CD1c-positive myeloid dendritic cell (primary cell): Measurements from ENCODE around the gene FMR1.

Experiments used
- DNase-seq: peaks from one replicate; pipeline ENCODE4 v3.0.0-alpha.2; 2016; ENCODE audit errors: extremely low spot score

Gene FMR1

GRCh38 chrX:147916375-147916968, 4.8 kb downstream of the FMR1 start:
- no peak for DNase-seq

- DNase-seq = peak; percentile 23
Measured at GRCh38 chrX:147917700-147918695, 6.3 kb downstream of the FMR1 start.

- DNase-seq = no peak
Measured at GRCh38 chrX:147920161-147920666, 8.5 kb downstream of the FMR1 start.

GRCh38 chrX:147923605-147924004, 11.9 kb downstream of the FMR1 start:
- no peak for DNase-seq

GRCh38 chrX:147927256-147927655, 15.5 kb downstream of the FMR1 start:
- DNase-seq = no peak

- no peak for DNase-seq
Measured at GRCh38 chrX:147933815-147934214, 22.1 kb downstream of the FMR1 start.

- DNase-seq = no peak
Measured at GRCh38 chrX:147935156-147935758, 23.5 kb downstream of the FMR1 start.

- no peak for DNase-seq
Measured at GRCh38 chrX:147945286-147945685, 33.6 kb downstream of the FMR1 start.

GRCh38 chrX:147948531-147948930, 36.8 kb downstream of the FMR1 start:
- no peak for DNase-seq

- DNase-seq = no peak
Measured at GRCh38 chrX:147950352-147950751, 38.6 kb downstream of the FMR1 start.

- no peak for DNase-seq
Measured at GRCh38 chrX:147953976-147954375, 42.3 kb downstream of the FMR1 start.

GRCh38 chrX:147957291-147957690, 45.6 kb downstream of the FMR1 start:
- DNase-seq = no peak

GRCh38 chrX:147958291-147958690, 46.6 kb downstream of the FMR1 start:
- DNase-seq = no peak

GRCh38 chrX:147960722-147961121, 49.0 kb downstream of the FMR1 start:
- DNase-seq = no peak

- DNase-seq = no peak
Measured at GRCh38 chrX:147962476-147962875, 50.8 kb downstream of the FMR1 start.

- DNase-seq = no peak
Measured at GRCh38 chrX:147978931-147979330, 67.2 kb downstream of the FMR1 start.

- no peak for DNase-seq
Measured at GRCh38 chrX:147981038-147981752, 69.5 kb downstream of the FMR1 start, which contains the start of gene FMR1NB. Gene FMR1NB, plus strand, starts transcription at chrX:147981337. Its CDS starts 66 bp downstream, at chrX:147981403.
